ENCODE results near the gene EXOSC1. TPM values are rescaled to one million over a fixed set of nuclear protein-coding genes. Genes with fewer than 3 reads are reported as not detected.

Gene EXOSC1
- total and polyA plus RNA-seq, 2 donors (not counting 3 experiments of a cell fraction or from before 2014, with no cell fraction given), result 50.7 to 52.9 TPM

- no peak for TF ChIP-seq GATA2 (IDR thresholded peaks at IDR 0.05; ENCODE audit: insufficient read depth, insufficient read length, low read depth, low read length)
- no peak for TF ChIP-seq CTCF (IDR thresholded peaks at IDR 0.05; ENCODE audit: extremely low read depth in 1 of 2, insufficient read depth in 1 of 2, low read depth in 1 of 2, low read length in 2 of 2)
- no peak for TF ChIP-seq MAX (IDR thresholded peaks at IDR 0.05; ENCODE audit: insufficient read depth, insufficient read length)
- TF ChIP-seq EZH2 (IDR thresholded peaks at IDR 0.05; ENCODE audit: borderline replicate concordance, low read depth, low read length, severe bottlenecking), result no peak
- TF ChIP-seq JUN (IDR thresholded peaks at IDR 0.05; ENCODE audit: borderline replicate concordance, insufficient read depth, insufficient read length, low read depth), result no peak
- no peak for TF ChIP-seq POLR2AphosphoS5 (IDR thresholded peaks at IDR 0.05; ENCODE audit: insufficient read depth, low read depth, low read length)
- TF ChIP-seq FOS (IDR thresholded peaks at IDR 0.05; ENCODE audit: borderline replicate concordance, insufficient read depth, low read length), result no peak
- TF ChIP-seq MYC (IDR thresholded peaks at IDR 0.05; ENCODE audit: low read depth, low read length), result no peak
- ChIA-PET POLR2A (no interaction called here), CTCF (interaction anchor here (0.7 kb wide), 1 partner anchor 15 kb away, joined by 4 read pairs; no protein-coding TSS in a partner anchor)
- Histone ChIP-seq H3K27ac (ENCODE audit: insufficient read depth, low read depth, low read length) (peak overlapping the region; percentile 50), H3K27me3 (ENCODE audit: control insufficient read depth in 2 of 2, insufficient read depth in 2 of 2, low read length in 2 of 2) (no peaks in the 10 kb centered on the region), H3K4me1 (ENCODE audit: control insufficient read depth, extremely low read depth, insufficient read depth, low read length) (peaks cover 19% of the 10 kb centered on the region), H4K20me1 (replicated peaks; ENCODE audit: control insufficient read depth, extremely low read depth, insufficient read depth, low read length) (no peaks in the 10 kb centered on the region), H3K9ac (replicated peaks; ENCODE audit: extremely low read depth, insufficient read depth, low read length) (peak overlapping the region; percentile 82), H3K4me3 (replicated peaks in 1 of 3; ENCODE audit: insufficient read depth in 1 of 3, low read depth in 1 of 3, low read length in 3 of 3) (peak overlapping the region in 1 of 3 experiments; percentile 74), H3K9me1 (replicated peaks; ENCODE audit: control insufficient read depth, extremely low read depth, insufficient read depth, low read length) (no peaks in the 10 kb centered on the region), H3K4me2 (ENCODE audit: insufficient read depth, low read length) (peak overlapping the region; percentile 80), H2AFZ (ENCODE audit: low read depth, low read length) (no peak overlapping the region), H3K36me3 (ENCODE audit: control insufficient read depth in 2 of 2, extremely low read depth in 1 of 2, insufficient read depth in 2 of 2, low read length in 2 of 2) (peaks cover 16 to 19% of the 10 kb centered on the region in 2 experiments), H3K9me3 (replicated peaks; ENCODE audit: control insufficient read depth, insufficient read depth, low read length) (no peaks in the 10 kb centered on the region), H3K79me2 (ENCODE audit: control insufficient read depth, insufficient read depth, low read length) (peaks cover 56% of the 10 kb centered on the region)
- no TSS peak for BruUV-seq (replicated peaks)
- DNase-seq (ENCODE audit: low read depth, low spot score) (no peak), FAIRE-seq (no peak)
- intact Hi-C loops (cut with micrococcal nuclease), result loop anchor here (1.0 to 5.0 kb wide), 2 partner anchors 18 to 69 kb away; partner anchors contain the start of genes EXOSC1, MMS19, UBTD1 and ZDHHC16
- dilution Hi-C loops (cut with MboI; ENCODE audit: extremely low pct_ligation_motif_present, low sequenced_read_pairs), result no loop called here
Observed at GRCh38 chr10:97428572-97428981, 17.2 kb downstream of the EXOSC1 start.
